Neural progenitor cell (in vitro differentiated cells): Measurements from ENCODE around the gene GFER.

ENCODE experiments used
- CTCF ChIP-seq: fragments of 200-600 bp; sonication (generic); IDR thresholded peaks from 2 replicates; pipeline ENCODE4 v1.5.1; 2017; ENCODE audit warnings: antibody characterized with exemption, mild to moderate bottlenecking
- EZH2 ChIP-seq: fragments of 200-600 bp; sonication (generic); IDR thresholded peaks from 2 replicates; pipeline ENCODE4 v1.6.1; 2017; ENCODE audit warnings: antibody characterized with exemption, mild to moderate bottlenecking, moderate library complexity

- TF ChIP-seq CTCF (no peak), EZH2 (no peak)
These were observed 18.5 kb upstream of the GFER start for GRCh38 chr16:1965396-1966001.
